Mononuclear cell (primary cell): ENCODE results near the gene PODXL. TPM values are rescaled to one million over a fixed set of nuclear protein-coding genes. Genes with fewer than 3 reads are reported as not detected.
"Not testable (repeated sequence)": the region's sequence is repeated elsewhere in the genome, so short reads cannot be mapped to it uniquely, and the experiment has no call there.

ENCODE experiments used
- H3K27me3 ChIP-seq: 2 replicates; pipeline ENCODE4 v1.6.0; 2011; ENCODE audit warnings: low read length, control low read depth; ENCODE audit not compliant: insufficient read depth
- H3K4me1 ChIP-seq: 2 replicates; pipeline ENCODE4 v1.5.1; 2011; ENCODE audit warnings: mild to moderate bottlenecking, low read length, control low read depth; ENCODE audit not compliant: insufficient read depth
- H3K4me3 ChIP-seq: 2 replicates; pipeline ENCODE4 v1.5.1; 2011; ENCODE audit warnings: mild to moderate bottlenecking, low read length, moderate library complexity
- H3K9me3 ChIP-seq: 2 replicates; pipeline ENCODE4 v1.5.1; 2011; ENCODE audit warnings: low read depth, mild to moderate bottlenecking, control low read depth, low read length
- total RNA-seq: library from RNA; depleted of rRNA; stranded (reverse); fragments of >200 nt; gene quantifications from one replicate; pipeline ENCODE4 v1.2.3, GENCODE V29; 2012

The PODXL gene
- total RNA-seq, 1 donor, result 0.21 TPM

DNA sequence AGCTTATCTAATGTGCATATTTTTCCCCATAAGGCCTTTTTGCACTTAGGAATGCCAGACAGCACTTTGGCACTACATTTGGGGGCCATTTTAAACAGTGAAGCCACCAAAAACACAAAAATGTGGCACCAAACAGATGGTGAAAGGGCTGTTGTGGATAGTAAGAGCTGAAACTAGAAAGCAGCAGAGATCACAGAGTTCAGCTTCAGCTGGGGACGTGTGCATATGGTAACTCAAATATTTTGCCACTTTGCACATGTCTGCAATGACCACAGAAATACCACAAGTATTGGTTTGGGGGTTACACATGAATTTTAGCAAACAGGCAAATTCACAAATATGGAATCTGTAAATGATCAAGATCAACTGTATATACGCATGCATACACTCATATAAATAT, 72.8 kb downstream of the PODXL start:
- no peak overlapping the region for H3K4me3 ChIP-seq
- no peaks in the 10 kb centered on the region for H3K9me3 ChIP-seq
- H3K27me3 ChIP-seq, result no peaks in the 10 kb centered on the region
- no peaks in the 10 kb centered on the region for H3K4me1 ChIP-seq

DNA sequence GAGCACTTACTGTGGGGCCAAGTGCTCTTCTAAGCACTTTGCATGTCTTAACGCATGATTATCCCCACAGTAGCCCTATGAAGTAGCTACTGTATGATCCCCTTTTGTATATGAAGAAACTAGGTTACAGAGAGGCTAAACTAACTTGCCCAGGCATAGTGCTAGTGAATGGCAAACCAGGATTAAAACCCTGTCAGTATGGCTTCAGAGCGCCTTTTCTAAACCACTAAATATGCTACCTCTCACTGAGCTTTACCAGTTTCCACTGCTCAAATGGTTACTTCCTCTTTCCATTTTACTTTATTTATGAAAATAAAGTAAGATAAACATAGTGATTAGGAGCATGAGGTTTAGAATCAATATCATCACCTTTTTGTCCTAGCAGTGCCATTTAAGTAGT, 73.6 kb downstream of the PODXL start:
- Histone ChIP-seq H3K9me3 (no peaks in the 10 kb centered on the region), H3K27me3 (no peaks in the 10 kb centered on the region), H3K4me3 (no peak overlapping the region), H3K4me1 (no peaks in the 10 kb centered on the region)

DNA sequence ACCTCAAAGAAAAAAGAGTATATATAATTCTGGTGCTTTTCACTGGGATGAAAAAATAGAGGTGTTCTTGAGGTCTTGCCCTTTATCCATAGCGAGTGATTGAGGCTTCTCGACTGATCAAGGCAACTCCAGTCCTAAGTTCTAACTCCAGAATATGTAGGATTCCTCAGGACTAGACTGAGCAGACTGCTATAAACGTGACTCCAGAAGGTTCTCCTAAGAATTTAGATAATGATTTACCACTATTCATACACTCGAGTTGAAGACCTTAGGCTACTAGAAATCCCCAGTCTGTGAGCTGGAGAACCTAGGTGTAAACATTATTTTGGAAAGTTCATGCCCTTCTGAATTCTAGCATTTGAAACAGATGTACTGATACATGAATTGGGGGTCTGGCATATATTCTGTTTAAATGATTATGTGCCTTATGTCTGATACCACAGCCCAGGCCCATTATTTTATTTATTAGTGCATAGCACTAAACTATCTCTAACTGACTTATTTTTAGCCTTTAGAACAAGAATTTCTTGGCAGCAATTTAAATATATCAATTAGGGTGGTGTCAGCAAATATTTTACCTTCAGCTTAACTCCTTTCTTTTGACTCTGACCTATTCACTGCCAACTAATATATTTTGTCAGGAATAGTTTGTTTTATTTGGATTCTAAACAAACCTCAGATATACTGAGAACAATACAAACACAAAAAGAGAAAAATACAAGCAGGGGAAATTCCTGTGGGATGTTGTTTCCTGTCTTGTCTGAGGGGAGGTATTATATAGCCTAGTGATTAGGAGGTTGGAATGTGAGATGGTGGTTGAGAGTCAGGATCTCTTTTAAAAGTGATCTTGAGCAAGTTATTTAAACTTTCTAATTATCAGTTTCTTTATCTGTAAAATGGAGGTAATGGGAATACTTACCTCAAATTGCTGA, 75.8 kb downstream of the PODXL start:
- Histone ChIP-seq H3K4me1 (no peaks in the 10 kb centered on the region), H3K27me3 (no peaks in the 10 kb centered on the region), H3K9me3 (no peaks in the 10 kb centered on the region), H3K4me3 (no peak overlapping the region)

DNA sequence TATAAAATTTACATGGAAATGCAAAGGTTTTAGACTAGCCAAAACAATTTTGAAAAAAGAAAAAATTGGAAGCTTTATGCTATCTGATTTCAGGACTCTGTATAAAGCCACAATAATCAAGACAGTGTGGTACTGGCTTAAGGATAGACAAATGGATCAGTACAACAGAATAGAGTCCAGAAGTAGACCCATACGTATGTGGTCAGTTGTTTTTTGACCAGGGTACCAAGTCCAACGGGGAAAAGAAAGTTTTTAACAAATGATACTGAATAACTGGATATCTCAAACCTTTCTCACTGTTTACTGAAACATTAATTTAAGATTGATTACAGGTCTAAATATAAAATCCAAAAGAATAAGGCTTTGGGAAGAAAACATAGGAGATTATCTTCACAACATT, 79.7 kb downstream of the PODXL start:
- Histone ChIP-seq H3K4me3 (no peak overlapping the region), H3K9me3 (no peaks in the 10 kb centered on the region), H3K4me1 (no peaks in the 10 kb centered on the region), H3K27me3 (no peaks in the 10 kb centered on the region)

DNA sequence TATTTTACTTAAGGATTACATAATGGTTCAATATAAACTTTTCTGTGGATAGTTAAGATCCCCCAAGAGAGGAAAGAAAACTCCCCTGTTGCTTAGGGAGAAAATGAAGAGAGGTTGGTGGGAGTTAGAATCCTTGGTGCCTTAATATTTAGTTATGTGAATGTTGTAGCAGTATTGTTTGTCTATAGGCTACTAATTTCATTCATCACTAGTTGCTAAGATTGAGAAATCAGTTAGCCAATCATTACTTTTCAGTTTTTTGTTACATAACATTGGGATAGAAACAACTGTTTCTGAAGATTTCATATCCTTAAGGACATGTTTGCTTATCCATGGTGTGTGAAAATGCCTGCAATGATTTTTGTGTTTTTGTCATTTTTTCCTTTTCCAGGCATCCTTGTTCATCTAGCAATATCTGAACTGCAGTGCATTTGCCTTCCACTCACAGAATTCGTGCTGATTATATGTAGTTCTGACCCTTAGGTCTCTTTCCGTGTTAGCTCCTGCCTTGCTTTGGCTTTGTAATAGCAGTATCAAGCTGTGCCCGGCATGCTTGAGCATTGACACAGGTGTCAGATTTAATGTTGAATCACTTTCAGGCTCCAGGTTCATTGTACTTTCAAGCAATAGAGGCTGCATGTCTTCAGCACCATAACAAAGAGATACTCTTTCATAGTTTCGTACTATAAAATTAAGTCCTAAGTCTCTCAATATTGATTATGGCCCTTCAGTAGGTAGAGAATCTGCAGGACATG, 85.0 kb downstream of the PODXL start:
- Histone ChIP-seq H3K27me3 (no peaks in the 10 kb centered on the region), H3K4me3 (no peak overlapping the region), H3K4me1 (no peaks in the 10 kb centered on the region), H3K9me3 (no peaks in the 10 kb centered on the region)

DNA sequence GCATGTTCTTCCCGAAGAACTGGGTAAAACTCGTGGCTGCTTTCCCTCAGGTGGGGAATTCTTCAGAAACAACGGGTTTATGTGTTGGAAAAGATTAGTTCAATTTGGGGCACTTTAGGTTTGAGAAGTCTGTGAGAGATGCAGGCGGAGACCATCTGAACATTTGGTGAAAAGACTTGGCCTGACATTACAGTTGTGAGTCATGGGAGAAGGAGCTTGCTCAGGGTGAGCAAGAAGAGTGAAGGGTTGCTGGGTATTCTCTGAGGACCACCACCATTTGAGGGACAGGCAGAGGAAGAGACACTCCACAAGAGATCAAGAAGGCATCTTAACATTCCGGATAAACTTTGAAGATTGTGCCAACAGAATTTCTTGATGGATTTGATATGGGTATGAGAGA, 88.6 kb downstream of the PODXL start:
- Histone ChIP-seq H3K9me3 (no peaks in the 10 kb centered on the region), H3K4me3 (no peak overlapping the region), H3K27me3 (no peaks in the 10 kb centered on the region), H3K4me1 (no peaks in the 10 kb centered on the region)

DNA sequence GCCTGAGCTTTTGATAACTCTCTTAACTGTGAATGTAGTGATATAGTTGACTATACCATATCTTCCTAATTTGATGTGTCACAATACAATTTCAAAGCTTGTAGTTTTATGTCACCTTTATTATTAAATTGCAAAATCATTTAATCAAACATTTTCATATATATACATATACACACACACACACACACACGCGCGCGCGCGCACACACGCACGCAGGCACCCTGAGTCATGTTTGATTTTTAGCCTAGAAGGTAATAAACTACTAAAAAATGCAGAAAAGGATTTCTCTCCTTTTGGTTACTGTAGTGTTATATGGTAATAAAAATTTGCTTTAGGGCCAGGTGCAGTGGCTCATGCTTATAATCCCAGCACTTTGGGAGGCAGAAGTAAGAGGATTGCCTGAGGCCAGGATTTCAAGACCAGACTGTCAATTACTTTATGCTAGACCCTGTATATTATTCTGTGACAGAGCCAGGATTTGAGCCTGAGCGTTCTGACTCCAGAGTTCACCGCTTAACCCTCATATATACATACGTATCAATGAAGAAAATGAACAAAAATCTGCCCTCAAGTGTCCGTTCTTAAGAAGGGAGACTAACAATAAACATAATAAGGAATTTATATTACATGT, 89.6 kb downstream of the PODXL start:
- Histone ChIP-seq H3K9me3 (no peaks in the 10 kb centered on the region), H3K4me3 (no peak overlapping the region), H3K4me1 (no peaks in the 10 kb centered on the region), H3K27me3 (no peaks in the 10 kb centered on the region)

DNA sequence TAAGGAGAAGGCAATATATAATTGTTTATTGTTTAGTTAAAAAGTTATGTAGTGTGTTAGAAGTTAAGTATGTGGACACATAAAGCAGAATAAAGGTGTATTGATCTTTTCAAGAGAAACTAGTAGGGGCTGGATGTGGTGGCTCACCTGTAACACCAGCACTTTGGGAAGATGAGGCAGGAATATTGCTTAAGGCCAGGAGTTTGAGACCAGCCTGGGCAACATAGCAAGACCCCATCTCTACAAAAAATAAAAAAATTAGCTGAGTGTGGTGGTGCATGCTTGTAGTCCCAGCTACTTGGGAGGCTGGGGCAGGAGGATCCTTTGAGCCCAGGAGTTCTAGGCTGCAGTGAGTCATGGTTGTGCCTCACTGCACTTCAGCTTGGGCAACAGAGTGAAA, 93.7 kb downstream of the PODXL start:
- H3K4me3 ChIP-seq, H3K4me1 ChIP-seq, H3K27me3 ChIP-seq, H3K9me3 ChIP-seq: not testable (repeated sequence)

DNA sequence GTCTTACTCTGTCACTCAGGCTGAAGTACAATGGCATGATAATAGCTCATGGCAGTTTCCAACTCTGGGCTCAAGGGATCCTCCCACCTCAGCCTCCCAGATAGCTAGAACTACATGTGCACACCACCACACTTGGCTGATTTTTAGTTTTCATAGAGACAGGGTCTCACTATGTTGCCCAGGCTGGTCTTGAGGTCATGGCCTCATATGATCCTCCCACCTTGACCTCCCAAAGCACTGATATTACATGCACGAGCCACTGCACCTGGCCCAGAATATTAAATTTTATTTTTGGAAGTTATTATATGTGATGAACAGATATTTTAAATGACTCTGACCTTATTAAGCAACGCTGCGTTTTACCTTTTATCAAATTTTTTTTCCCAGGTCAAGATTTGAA, 94.4 kb downstream of the PODXL start:
- Histone ChIP-seq H3K27me3 (no peaks in the 10 kb centered on the region), H3K9me3 (no peaks in the 10 kb centered on the region), H3K4me1 (no peaks in the 10 kb centered on the region), H3K4me3 (no peak overlapping the region)

DNA sequence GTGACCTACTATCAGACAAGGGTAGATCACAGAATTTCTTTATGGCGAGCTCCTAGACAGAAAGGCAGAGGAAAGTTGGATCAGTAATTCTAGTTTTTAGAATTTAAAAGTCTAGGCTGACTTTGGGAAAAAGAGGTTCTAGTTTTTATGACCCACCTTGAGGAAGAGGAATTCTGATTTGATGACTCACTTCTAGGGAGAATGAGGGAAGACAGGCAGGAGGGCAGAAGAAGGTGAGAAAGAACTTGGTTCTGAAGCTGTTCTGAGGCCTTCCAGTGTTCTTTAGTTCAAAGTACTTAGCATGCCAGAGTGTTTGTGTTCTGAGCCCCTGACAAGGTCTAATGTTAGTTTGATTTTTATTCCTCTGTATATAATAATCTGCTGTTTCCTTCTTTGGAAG, 97.2 kb downstream of the PODXL start:
- Histone ChIP-seq H3K9me3 (no peaks in the 10 kb centered on the region), H3K4me1 (no peaks in the 10 kb centered on the region), H3K4me3 (no peak overlapping the region), H3K27me3 (no peaks in the 10 kb centered on the region)

DNA sequence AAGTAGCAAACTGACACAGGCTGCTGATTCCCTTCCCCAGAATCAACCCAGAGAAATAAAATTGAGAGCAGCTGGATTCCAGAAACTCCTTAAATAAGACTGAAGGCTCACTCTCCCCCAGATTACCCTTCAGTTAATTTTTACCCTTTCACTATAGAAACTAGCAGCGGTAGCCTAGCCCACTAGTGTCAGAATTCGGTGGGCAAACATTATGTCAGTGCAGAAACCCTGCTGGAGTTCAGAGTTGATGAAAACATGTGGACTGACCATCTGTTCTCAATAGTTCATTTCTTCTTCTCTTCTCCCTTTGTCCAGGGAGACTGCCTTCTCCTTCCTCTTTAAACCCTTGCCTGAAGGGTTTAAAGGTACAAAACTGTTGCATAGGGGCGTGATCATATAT, 100.1 kb downstream of the PODXL start:
- Histone ChIP-seq H3K4me3 (no peak overlapping the region), H3K27me3 (no peaks in the 10 kb centered on the region), H3K9me3 (no peaks in the 10 kb centered on the region), H3K4me1 (no peaks in the 10 kb centered on the region)

DNA sequence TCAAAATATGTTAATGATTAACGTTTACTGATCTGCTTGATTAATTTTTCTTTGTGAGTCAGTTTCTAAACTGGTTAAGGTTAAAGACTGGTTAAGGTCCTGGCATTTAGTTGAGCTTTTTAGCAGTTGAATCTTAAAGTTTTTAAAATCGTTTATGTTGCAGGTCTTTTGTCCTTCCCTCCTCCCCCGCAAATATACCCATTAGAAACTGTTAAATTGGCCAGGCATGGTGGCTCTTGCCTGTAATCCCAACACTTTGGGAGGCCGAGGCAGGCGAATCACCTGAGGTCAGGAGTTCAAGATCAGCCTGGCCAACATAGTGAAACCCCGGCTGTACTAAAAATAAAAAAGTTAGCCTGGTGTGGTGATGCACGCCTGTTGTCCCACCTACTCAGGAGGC, 100.9 kb downstream of the PODXL start:
- H3K4me3 ChIP-seq, result no peak overlapping the region
- no peaks in the 10 kb centered on the region for H3K9me3 ChIP-seq
- no peaks in the 10 kb centered on the region for H3K4me1 ChIP-seq
- H3K27me3 ChIP-seq, result no peaks in the 10 kb centered on the region

DNA sequence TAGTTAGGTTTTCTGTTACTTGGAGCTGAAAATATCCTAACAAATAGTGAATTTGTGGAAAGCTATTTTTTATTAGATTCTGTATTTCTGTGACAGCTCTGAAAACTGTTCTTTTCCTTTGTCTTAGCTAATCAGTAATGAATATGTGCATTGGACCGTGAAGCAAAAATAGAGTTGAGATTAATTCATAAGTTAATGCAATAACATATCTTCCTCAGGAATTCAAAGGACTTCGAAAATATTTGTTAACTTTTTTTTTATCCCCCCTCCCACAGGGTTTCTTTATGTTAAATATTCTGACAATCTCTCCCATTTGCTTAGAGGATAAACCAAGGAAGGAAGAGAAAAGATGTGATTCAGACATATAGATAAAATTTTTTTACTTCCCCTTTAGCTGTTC, 101.4 kb downstream of the PODXL start:
- no peaks in the 10 kb centered on the region for H3K4me1 ChIP-seq
- no peaks in the 10 kb centered on the region for H3K9me3 ChIP-seq
- H3K4me3 ChIP-seq, result no peak overlapping the region
- H3K27me3 ChIP-seq, result no peaks in the 10 kb centered on the region

DNA sequence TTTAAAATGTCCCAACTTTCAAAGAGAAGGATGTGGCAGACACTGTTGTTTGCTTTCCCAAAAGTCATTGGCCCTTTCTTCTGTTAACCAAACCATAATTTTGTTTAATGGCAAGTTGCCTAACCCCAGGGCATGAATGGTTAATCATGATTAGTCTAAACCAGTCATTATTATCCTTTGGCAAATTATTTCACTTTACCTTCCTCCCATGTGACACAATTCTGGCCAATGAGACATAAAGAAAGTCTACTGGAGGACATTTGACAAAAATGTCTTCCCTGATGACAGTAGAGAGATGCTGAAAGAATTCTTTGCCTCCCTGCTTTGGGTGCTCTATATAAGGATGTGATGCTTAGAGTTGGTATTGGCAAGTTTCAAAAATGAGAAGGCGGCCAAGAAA, 101.9 kb downstream of the PODXL start:
- Histone ChIP-seq H3K27me3 (no peaks in the 10 kb centered on the region), H3K4me3 (no peak overlapping the region), H3K4me1 (no peaks in the 10 kb centered on the region), H3K9me3 (no peaks in the 10 kb centered on the region)
